ENCODE data around the gene MIA3.

Gene MIA3

GRCh38 chr1:222618880-222619596 lies 1.1 kb downstream of the MIA3 start:
- H3K4me3 ChIP-seq (ENCODE audit: control insufficient read depth, low read depth, low read length), result peak overlapping the region; percentile 87
- no peak for TF ChIP-seq CTCF (conservative IDR thresholded peaks at IDR 0.05; ENCODE audit: control insufficient read depth, insufficient read depth, low read depth, low read length)
- peak; percentile 48 for DNase-seq (ENCODE audit: low read depth)

- DNase-seq (ENCODE audit: low read depth), result no peak
- no peak for TF ChIP-seq CTCF (conservative IDR thresholded peaks at IDR 0.05; ENCODE audit: control insufficient read depth, insufficient read depth, low read depth, low read length)
- no peak overlapping the region for H3K4me3 ChIP-seq (ENCODE audit: control insufficient read depth, low read depth, low read length)
Measured at GRCh38 chr1:222620566-222620965, 2.7 kb downstream of the MIA3 start.

DNA sequence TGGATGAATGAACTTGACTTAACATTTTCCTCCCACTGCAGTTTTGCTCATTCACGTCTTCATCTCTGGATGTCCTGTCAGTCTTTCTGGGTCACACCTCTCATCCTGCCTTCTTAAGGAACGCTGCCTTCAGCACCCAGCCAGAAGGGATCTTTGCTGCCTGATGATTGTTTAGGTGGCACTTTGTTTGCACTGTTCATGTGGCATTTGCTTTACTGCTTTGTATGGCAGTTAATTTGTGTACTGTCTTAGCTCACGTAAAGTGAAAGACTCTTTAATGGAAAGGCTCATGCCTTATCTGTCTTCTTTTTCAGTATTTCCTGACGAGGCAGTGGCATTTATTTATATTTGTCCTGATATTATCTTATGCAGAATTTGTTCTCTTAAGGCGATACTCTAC lies 4.9 kb downstream of the MIA3 start:
- no peak for DNase-seq (ENCODE audit: low read depth)
- TF ChIP-seq CTCF (conservative IDR thresholded peaks at IDR 0.05; ENCODE audit: control insufficient read depth, insufficient read depth, low read depth, low read length), result no peak
- H3K4me3 ChIP-seq (ENCODE audit: control insufficient read depth, low read depth, low read length), result no peak overlapping the region

DNA sequence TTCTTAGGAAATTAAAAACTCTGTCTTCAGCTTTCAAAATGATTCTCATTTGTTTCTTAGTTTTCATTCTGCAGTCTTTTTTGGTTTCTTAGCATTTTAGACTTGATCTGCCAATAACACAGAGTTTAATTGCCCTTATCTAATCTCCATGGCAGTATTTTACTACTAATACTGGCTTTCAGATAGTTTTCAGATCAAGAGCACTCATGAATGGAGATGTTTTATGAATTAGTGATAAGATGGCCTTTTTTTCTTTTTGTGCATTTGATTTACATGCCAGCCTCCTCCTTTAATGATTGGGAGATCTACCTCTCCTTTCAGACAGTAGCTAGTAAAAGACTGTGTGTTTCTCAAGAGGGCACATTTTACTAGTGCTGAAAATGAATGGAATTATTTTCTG lies 5.6 kb downstream of the MIA3 start:
- DNase-seq (ENCODE audit: low read depth), result no peak
- H3K4me3 ChIP-seq (ENCODE audit: control insufficient read depth, low read depth, low read length), result no peak overlapping the region
- no peak for TF ChIP-seq CTCF (conservative IDR thresholded peaks at IDR 0.05; ENCODE audit: control insufficient read depth, insufficient read depth, low read depth, low read length)

DNA sequence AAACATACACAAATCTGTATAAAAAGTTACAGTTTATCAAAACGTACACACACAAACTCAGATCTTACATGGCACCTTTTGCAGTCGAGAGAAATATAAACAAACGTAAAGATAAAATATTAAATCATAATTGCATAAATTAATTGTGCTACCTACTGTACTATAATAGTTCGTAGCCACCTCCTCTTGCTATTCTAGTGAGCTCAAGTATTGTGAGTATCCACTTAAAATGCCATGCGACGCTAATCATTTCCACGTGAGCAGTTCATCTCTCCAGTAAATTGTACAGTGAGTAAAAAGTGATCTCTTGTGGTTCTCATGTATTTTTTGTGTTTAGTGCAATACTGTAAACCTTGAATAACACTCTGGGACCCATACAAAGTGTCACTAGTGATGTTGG lies 6.3 kb downstream of the MIA3 start:
- no peak overlapping the region for H3K4me3 ChIP-seq (ENCODE audit: control insufficient read depth, low read depth, low read length)
- DNase-seq (ENCODE audit: low read depth), result no peak
- TF ChIP-seq CTCF (conservative IDR thresholded peaks at IDR 0.05; ENCODE audit: control insufficient read depth, insufficient read depth, low read depth, low read length), result no peak

DNA sequence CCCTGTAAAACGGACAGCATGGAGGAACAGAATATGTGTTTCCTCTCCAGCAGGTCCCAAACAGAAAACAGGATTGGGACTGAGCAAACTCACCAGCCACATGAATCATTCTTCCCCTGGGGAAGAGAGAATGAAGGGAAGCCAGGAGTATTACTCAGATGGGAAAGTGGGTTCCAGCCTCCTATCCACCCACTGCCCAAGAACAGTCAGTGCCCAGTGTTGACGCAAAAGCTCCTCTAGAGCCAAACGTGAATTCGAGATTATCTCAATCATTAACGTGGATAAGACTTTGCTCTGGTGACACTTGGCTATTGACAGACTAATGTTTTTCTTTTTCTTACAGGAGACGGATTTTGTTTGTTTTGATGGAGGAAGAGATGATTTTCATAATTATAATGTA lies 9.3 kb downstream of the MIA3 start:
- no peak for TF ChIP-seq CTCF (conservative IDR thresholded peaks at IDR 0.05; ENCODE audit: control insufficient read depth, insufficient read depth, low read depth, low read length)
- H3K4me3 ChIP-seq (ENCODE audit: control insufficient read depth, low read depth, low read length), result no peak overlapping the region
- peak; percentile 98 for DNase-seq (ENCODE audit: low read depth)

Measured in fibroblast of mammary gland (primary cell).